Transverse colon (tissue), 4 donors: Measurements from ENCODE around the gene AGR2. TPM values are rescaled to one million over a fixed set of nuclear protein-coding genes. Genes with fewer than 3 reads are reported as not detected.
"Not testable (repeated sequence)": the region's sequence is repeated elsewhere in the genome, so short reads cannot be mapped to it uniquely, and the experiment has no call there.

Experiments used
- DNase-seq: peaks from one replicate; pipeline ENCODE4 v3.0.0-alpha.2; 2019
- H3K27ac ChIP-seq, 4 donors: fragments of 200-600 bp; sonication (generic); 2 replicates each; pipeline ENCODE4 v1.5.1; 2016 to 2018; ENCODE audit warnings: inconsistent platforms in 4 of 4
- H3K27me3 ChIP-seq: fragments of 200-600 bp; sonication (generic); 2 replicates; pipeline ENCODE4 v1.5.1; 2017; ENCODE audit warnings: inconsistent platforms
- H3K36me3 ChIP-seq, 4 donors: fragments of 200-600 bp; sonication (generic); 2 replicates each; pipeline ENCODE4 v1.5.1; 2017 to 2019; ENCODE audit warnings: inconsistent platforms in 4 of 4
- H3K4me1 ChIP-seq, 4 donors: fragments of 200-600 bp; sonication (generic); 2 replicates each; pipeline ENCODE4 v1.5.1; 2017 to 2020; ENCODE audit warnings: inconsistent platforms in 4 of 4
- H3K4me3 ChIP-seq, 4 donors: fragments of 200-600 bp; sonication (generic); 1 replicate in 1 of 4; 2 replicates in 3 of 4; pipeline versions ENCODE4 v1.5.1 to v1.6.1; 2017 to 2019; ENCODE audit warnings: inconsistent platforms in 4 of 4
- H3K9me3 ChIP-seq, 2 donors: fragments of 200-600 bp; sonication (generic); 2 replicates each; pipeline ENCODE4 v1.5.1; 2017 to 2019; ENCODE audit warnings: inconsistent platforms in 2 of 2
- CTCF ChIP-seq, 5 experiments: fragments of 200-600 bp in 3 of 5; fragments of 450-650 bp in 2 of 5; sonication (generic) in 3 of 5; IDR thresholded peaks; 1 replicate in 2 of 5; 2 replicates in 3 of 5; pipeline ENCODE4 v1.5.1; 2016 to 2017; ENCODE audit warnings: antibody characterized with exemption in 5 of 5, inconsistent platforms in 3 of 5, mild to moderate bottlenecking in 2 of 5, moderate library complexity in 1 of 5
- EP300 ChIP-seq: sonication (generic); formaldehyde crosslinking; IDR thresholded peaks from one replicate; pipeline ENCODE4 v1.6.1; 2017; ENCODE audit warnings: antibody characterized with exemption, low read depth
- POLR2A ChIP-seq: fragments of 450-650 bp; IDR thresholded peaks from one replicate; pipeline ENCODE4 v1.6.1; 2016; ENCODE audit warnings: antibody characterized with exemption, mild to moderate bottlenecking, moderate library complexity
- POLR2AphosphoS5 ChIP-seq, 3 donors: sonication (generic); formaldehyde crosslinking; IDR thresholded peaks; one replicate each; pipeline ENCODE4 v1.6.1; 2016; ENCODE audit warnings: antibody characterized with exemption in 3 of 3
- WGBS, 2 donors: methylation state at CpG; one replicate each; pipeline ENCODE4 v1.1.5; 2018; ENCODE audit warnings: low coverage in 1 of 2; 5-methylcytosine and 5-hydroxymethylcytosine counted together
- in situ Hi-C, 4 donors: fragments of 200-750 bp; cut with MboI; loops; one replicate each; pipeline versions ENCODE4 v1.15.0 to v1.15.1; 2017; ENCODE audit warnings: low sequenced_read_pairs in 3 of 4, low pct_ligation_motif_present in 1 of 4, low pct_unique_long_range_greater_than_20kb in 1 of 4
- intact Hi-C: fragments of 100-400 bp; cut with DNase I; formaldehyde crosslinking; loops from one replicate; pipeline ENCODE4 v1.15.1; 2023; ENCODE audit warnings: low total_unique reads
- total RNA-seq, 4 donors: library from RNA; depleted of rRNA; stranded (reverse); fragments of >200 nt; gene quantifications; one replicate each; pipeline ENCODE4 v1.1.0, GENCODE V29; 2016

Gene AGR2
- total RNA-seq, 4 donors from 2014 or later: 32.9 to 297 (median 215) TPM

DNA sequence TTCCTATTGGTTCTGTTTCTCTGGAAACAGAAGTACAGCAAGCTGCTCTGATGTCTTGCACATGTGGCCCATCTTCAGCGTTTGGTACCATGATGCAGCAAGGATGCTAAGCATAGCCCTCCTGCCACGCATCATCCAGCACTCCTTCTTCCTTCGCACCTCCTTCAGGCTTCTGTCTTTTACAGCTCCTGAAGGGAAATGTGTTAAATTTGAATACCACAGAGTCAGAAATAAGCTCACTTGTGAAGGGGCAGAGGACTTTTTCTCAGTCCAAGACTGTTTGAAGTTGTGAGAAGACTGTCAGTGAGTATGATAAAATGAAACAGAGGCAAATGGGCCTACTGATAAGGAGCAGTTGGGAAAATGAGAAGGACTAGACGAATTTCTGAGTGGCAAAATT, 30.5 kb downstream of the AGR2 start:
- no peak for DNase-seq
- intact Hi-C loops (no loop called here), in situ Hi-C loops (no loop called here)
- 82 to 90% methylated on average over 4 of the region's 4 CpGs for WGBS, 2 donors
- H3K4me1 ChIP-seq: no peaks in the 10 kb centered on the region
- no peaks in the 10 kb centered on the region for H3K27me3 ChIP-seq
- TF ChIP-seq EP300 (no peak), POLR2A (no peak), CTCF (IDR thresholded peaks at IDR 0.05) (no peak)
- no peak overlapping the region for H3K4me3 ChIP-seq
- H3K36me3 ChIP-seq: no peaks in the 10 kb centered on the region
- H3K9me3 ChIP-seq: no peaks in the 10 kb centered on the region
- no peak overlapping the region for H3K27ac ChIP-seq

DNA sequence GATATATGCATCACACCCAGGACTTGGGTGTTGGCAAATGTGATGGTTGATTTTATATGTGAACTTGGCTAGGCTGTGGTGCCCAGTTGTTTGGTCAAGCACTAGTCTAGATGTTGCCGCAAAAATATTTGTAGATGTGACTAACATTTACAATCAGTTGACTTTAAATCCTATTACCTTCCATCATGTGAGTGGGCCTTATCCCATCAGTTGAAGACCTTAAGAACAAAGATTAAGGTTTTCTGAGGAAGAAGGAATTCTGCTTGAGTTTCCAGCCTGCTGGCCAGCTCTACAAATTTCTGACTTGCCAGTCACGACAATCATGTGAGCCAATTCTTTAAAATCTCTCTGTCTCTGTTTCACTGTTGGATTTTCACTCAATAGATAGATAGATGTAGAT, 30.9 kb downstream of the AGR2 start:
- Histone ChIP-seq H3K27me3 (no peaks in the 10 kb centered on the region), H3K4me1 (no peaks in the 10 kb centered on the region), H3K27ac (no peak overlapping the region), H3K9me3 (no peaks in the 10 kb centered on the region), H3K36me3 (no peaks in the 10 kb centered on the region), H3K4me3 (no peak overlapping the region)
- no peak for TF ChIP-seq CTCF (IDR thresholded peaks at IDR 0.05)
- TF ChIP-seq POLR2A: no peak
- no peak for TF ChIP-seq POLR2AphosphoS5 (IDR thresholded peaks at IDR 0.05)
- TF ChIP-seq EP300: no peak
- intact Hi-C loops (no loop called here), in situ Hi-C loops (no loop called here)
- no peak for DNase-seq
- WGBS, 2 donors: 91 to 94% methylated on average over 1 to 2 of the region's 2 CpGs

DNA sequence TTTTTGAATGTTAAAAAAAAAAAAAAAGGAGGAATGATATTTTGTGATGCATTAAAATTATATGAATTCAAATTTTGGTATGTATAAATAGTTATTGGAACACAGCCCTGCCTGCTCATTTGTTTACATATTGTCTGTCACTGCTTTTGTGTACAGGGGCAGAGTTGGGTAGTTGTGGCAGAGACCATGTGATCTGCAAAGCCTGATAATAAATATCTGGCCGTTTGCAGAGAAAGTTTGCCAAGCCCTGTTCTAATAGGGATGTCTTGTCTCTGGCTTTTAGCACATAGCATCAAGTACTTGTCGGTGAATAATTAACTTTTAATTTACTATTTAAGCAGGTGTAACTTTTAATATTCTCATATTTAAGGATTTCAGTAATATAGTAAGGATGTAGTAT, 31.5 kb downstream of the AGR2 start:
- H3K36me3 ChIP-seq: no peaks in the 10 kb centered on the region
- 50 to 56% methylated on average over 2 of the region's 2 CpGs for WGBS, 2 donors
- intact Hi-C loops: no loop called here

DNA sequence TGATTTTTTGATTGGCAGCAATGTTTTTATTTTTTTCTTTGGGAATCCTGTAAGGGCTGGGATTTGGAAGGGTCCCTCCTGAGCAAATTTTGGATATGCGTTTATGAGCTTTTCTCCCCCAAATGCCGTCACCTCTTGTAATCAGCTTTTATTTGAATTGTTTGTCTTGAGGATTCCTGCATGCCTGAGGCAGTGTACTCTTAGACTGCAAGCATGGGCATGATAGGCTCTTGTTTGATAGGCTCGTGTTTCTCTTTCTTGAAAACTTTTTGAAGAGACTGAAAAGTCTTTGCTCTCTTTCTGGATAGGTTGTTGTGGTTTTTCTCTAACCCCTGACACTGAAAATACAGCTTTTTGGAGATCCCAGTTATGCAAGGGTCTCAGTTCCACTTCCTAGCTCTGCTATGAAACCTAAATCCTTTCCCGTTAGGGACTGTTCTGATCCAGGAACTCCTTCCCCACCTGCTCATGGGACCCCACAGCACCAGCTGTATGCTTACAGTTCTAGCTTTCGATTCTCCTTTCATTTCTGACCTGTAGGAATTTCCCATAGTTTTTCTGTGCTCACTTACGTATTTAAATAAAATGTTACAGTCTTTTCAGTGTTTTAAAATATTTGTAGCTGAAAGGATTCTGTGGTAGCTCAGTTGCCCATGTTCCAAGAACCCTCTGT, 34.0 kb downstream of the AGR2 start:
- 61 to 77% methylated on average over 5 to 6 of the region's 6 CpGs for WGBS, 2 donors
- no peak for TF ChIP-seq CTCF (IDR thresholded peaks at IDR 0.05)
- TF ChIP-seq EP300: no peak
- no peak for TF ChIP-seq POLR2A
- TF ChIP-seq POLR2AphosphoS5 (IDR thresholded peaks at IDR 0.05): no peak
- no peaks in the 10 kb centered on the region for H3K9me3 ChIP-seq
- no peaks in the 10 kb centered on the region for H3K36me3 ChIP-seq
- intact Hi-C loops: no loop called here
- H3K4me3 ChIP-seq: no peak overlapping the region
- H3K4me1 ChIP-seq: peaks cover 0 to 4% (median 1%) of the 10 kb centered on the region in 4 donors
- no peak overlapping the region for H3K27ac ChIP-seq
- in situ Hi-C loops: no loop called here
- H3K27me3 ChIP-seq: no peaks in the 10 kb centered on the region
- DNase-seq: no peak

More for the DNA sequence above, 31.5 kb downstream of the AGR2 start:
- no peak overlapping the region for H3K27ac ChIP-seq
- H3K4me3 ChIP-seq: no peak overlapping the region
- no peaks in the 10 kb centered on the region for H3K27me3 ChIP-seq
- H3K4me1 ChIP-seq: no peaks in the 10 kb centered on the region
- no peaks in the 10 kb centered on the region for H3K9me3 ChIP-seq
- no peak for DNase-seq
- in situ Hi-C loops: no loop called here
- TF ChIP-seq CTCF (IDR thresholded peaks at IDR 0.05): no peak
- TF ChIP-seq POLR2A: no peak
- TF ChIP-seq EP300: no peak
- TF ChIP-seq POLR2AphosphoS5 (IDR thresholded peaks at IDR 0.05): no peak

- H3K36me3 ChIP-seq, H3K27me3 ChIP-seq, intact Hi-C loops, H3K27ac ChIP-seq, H3K9me3 ChIP-seq, in situ Hi-C loops, H3K4me3 ChIP-seq, DNase-seq: not testable (repeated sequence)
- WGBS, 2 donors: 90 to 100% methylated on average over 2 to 3 of the region's 3 CpGs
- H3K4me1 ChIP-seq: peaks cover 0 to 12% (median 5%) of the 10 kb centered on the region in 4 donors
Measured at GRCh38 chr7:16769994-16770393, 34.8 kb downstream of the AGR2 start.
